Stimulated activated CD8-positive, alpha-beta memory T cell treated with anti-CD3 and anti-CD28 coated beads, Interleukin-4, amount 100 ng/mL, for 48 hours (primary cell): ENCODE results near the gene EIF2D.

ENCODE experiments used
- DNase-seq: peaks from one replicate; pipeline ENCODE4 v3.0.0-alpha.2; 2020

Gene EIF2D

GRCh38 chr1:206544562-206545257 is 67.6 kb downstream of the EIF2D start:
- DNase-seq = peak; percentile 96
